ENCODE measurements around the gene TBL3.

DNA sequence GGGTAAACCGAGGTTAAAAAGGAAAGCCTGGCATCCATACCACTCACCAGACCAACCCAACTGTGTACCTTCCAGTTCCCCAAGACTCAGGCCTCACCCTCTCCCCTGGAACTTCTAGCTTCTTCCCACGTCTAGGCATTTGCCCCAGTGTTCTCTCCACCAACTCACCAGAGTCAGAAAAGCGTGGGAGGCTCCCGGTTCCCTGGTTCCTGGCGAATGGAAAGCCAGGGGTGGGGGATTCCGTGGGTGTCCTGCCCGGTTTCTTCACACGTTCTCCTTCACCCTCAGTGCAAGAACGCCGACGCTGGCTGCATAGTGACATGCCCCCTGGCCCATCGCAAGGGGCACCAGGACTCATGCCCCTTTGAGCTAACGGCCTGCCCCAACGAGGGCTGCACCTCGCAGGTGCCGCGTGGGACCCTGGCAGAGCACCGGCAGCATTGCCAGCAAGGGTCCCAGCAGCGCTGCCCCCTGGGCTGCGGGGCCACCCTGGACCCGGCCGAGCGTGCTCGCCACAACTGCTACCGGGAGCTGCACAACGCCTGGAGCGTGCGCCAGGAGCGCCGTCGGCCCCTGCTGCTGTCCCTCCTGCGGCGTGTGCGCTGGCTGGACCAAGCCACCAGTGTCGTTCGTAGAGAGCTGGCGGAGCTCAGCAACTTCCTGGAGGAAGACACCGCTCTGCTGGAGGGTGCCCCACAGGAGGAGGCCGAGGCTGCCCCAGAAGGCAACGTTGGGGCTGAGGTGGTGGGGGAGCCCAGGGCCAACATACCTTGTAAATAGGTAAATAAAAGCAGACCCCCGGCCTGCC is 3.5 kb upstream of the TBL3 start:
- TF ChIP-seq CTCF (conservative IDR thresholded peaks at IDR 0.05), result no peak
- TF ChIP-seq EZH2 (IDR thresholded peaks at IDR 0.05; ENCODE audit: low read depth), result no peak
